H9 (cell line): ENCODE measurements around the gene LPCAT1. TPM values are rescaled to one million over a fixed set of nuclear protein-coding genes. Genes with fewer than 3 reads are reported as not detected.

Source experiments
- DNase-seq: peaks from one replicate; pipeline ENCODE4 v3.0.0-alpha.2; 2017
- H2AFZ ChIP-seq: one replicate; pipeline ENCODE4 v1.6.1; 2013; ENCODE audit warnings: mild to moderate bottlenecking, low read length, control low read depth, moderate library complexity
- H2AK5ac ChIP-seq: 2 replicates; pipeline ENCODE4 v1.6.1; 2013; ENCODE audit warnings: low read length, control low read depth, mixed read lengths; ENCODE audit not compliant: insufficient read length
- H2BK120ac ChIP-seq: one replicate; pipeline ENCODE4 v1.6.1; 2013; ENCODE audit warnings: low read depth, mild to moderate bottlenecking, low read length, control low read depth, inconsistent platforms; ENCODE audit not compliant: poor library complexity, severe bottlenecking
- H2BK12ac ChIP-seq: 2 replicates; pipeline ENCODE4 v1.6.1; 2013; ENCODE audit warnings: low read length, control low read depth, mixed read lengths, low read depth; ENCODE audit not compliant: insufficient read length
- H2BK15ac ChIP-seq: 2 replicates; pipeline ENCODE4 v1.6.1; 2013; ENCODE audit warnings: low read depth, low read length, control low read depth
- H2BK20ac ChIP-seq: one replicate; pipeline ENCODE4 v1.6.1; 2013; ENCODE audit warnings: low read depth, mild to moderate bottlenecking, low read length, control low read depth, inconsistent platforms; ENCODE audit not compliant: poor library complexity, severe bottlenecking
- H2BK5ac ChIP-seq: 2 replicates; pipeline ENCODE4 v1.6.1; 2013; ENCODE audit warnings: low read length, control low read depth, mixed read lengths; ENCODE audit not compliant: insufficient read length
- H3K14ac ChIP-seq: 2 replicates; pipeline ENCODE4 v1.6.1; 2013; ENCODE audit warnings: low read length, control low read depth; ENCODE audit not compliant: insufficient read depth
- H3K18ac ChIP-seq: 2 replicates; pipeline ENCODE4 v1.6.1; 2013; ENCODE audit warnings: low read depth, mild to moderate bottlenecking, mixed read lengths, low read length, control low read depth; ENCODE audit not compliant: insufficient read length
- H3K23ac ChIP-seq: 2 replicates; pipeline ENCODE4 v1.6.1; 2013; ENCODE audit warnings: low read length, control low read depth, mixed read lengths, low read depth; ENCODE audit not compliant: insufficient read length
- H3K23me2 ChIP-seq: 2 replicates; pipeline ENCODE4 v1.6.1; 2013; ENCODE audit warnings: low read depth, mild to moderate bottlenecking, mixed read lengths, low read length, control low read depth; ENCODE audit not compliant: insufficient read length, poor library complexity, severe bottlenecking
- H3K27ac ChIP-seq: 2 replicates; pipeline ENCODE4 v1.5.1; 2013; ENCODE audit warnings: low read length, control low read depth, mixed read lengths, low read depth; ENCODE audit not compliant: insufficient read length
- H3K27me3 ChIP-seq: 2 replicates; pipeline ENCODE4 v1.6.1; 2013; ENCODE audit warnings: low read length, control low read depth, inconsistent platforms; ENCODE audit not compliant: insufficient read depth
- H3K4ac ChIP-seq: 2 replicates; pipeline ENCODE4 v1.6.1; 2013; ENCODE audit warnings: low read depth, mild to moderate bottlenecking, control low read depth, inconsistent platforms, low read length, moderate library complexity
- H3K4me1 ChIP-seq: 2 replicates; pipeline ENCODE4 v1.6.1; 2013; ENCODE audit warnings: low read length, control low read depth, inconsistent platforms; ENCODE audit not compliant: insufficient read depth
- H3K4me2 ChIP-seq: 2 replicates; pipeline ENCODE4 v1.6.1; 2013; ENCODE audit warnings: low read length, control low read depth, mixed read lengths; ENCODE audit not compliant: insufficient read length, insufficient read depth
- H3K56ac ChIP-seq: 2 replicates; pipeline ENCODE4 v1.6.1; 2013; ENCODE audit warnings: low read depth, mild to moderate bottlenecking, mixed read lengths, low read length, control low read depth; ENCODE audit not compliant: insufficient read length
- H3K79me1 ChIP-seq: 2 replicates; pipeline ENCODE4 v1.6.1; 2013; ENCODE audit warnings: low read depth, mild to moderate bottlenecking, moderate library complexity, low read length, control low read depth, inconsistent platforms; ENCODE audit not compliant: insufficient read depth, poor library complexity, severe bottlenecking
- H3K79me2 ChIP-seq: 2 replicates; pipeline ENCODE4 v1.6.1; 2013; ENCODE audit warnings: low read length, control low read depth, inconsistent platforms; ENCODE audit not compliant: insufficient read depth
- H3K9ac ChIP-seq: 2 replicates; pipeline ENCODE4 v1.6.1; 2013; ENCODE audit warnings: low read length, control low read depth, mixed read lengths; ENCODE audit not compliant: insufficient read length; ENCODE audit errors: extremely low read depth
- H3K9me3 ChIP-seq: one replicate; pipeline ENCODE4 v1.6.1; 2013; ENCODE audit warnings: low read depth, low read length, inconsistent platforms; ENCODE audit not compliant: control insufficient read depth
- H3T11ph ChIP-seq: one replicate; pipeline ENCODE4 v1.6.1; 2013; ENCODE audit warnings: mild to moderate bottlenecking, low read length, control low read depth, inconsistent platforms
- H4K20me1 ChIP-seq: one replicate; pipeline ENCODE4 v1.6.1; 2013; ENCODE audit not compliant: control insufficient read depth, insufficient read length, insufficient read depth
- H4K5ac ChIP-seq: 2 replicates; pipeline ENCODE4 v1.6.1; 2013; ENCODE audit warnings: low read depth, mild to moderate bottlenecking, mixed read lengths, low read length, control low read depth; ENCODE audit not compliant: insufficient read length
- H4K8ac ChIP-seq: replicated peaks from 2 replicates; pipeline ENCODE4 v1.6.1; 2013; ENCODE audit warnings: low read length, control low read depth, mixed read lengths, low read depth; ENCODE audit not compliant: insufficient read length
- H4K91ac ChIP-seq: 2 replicates; pipeline ENCODE4 v1.6.1; 2013; ENCODE audit warnings: low read depth, mild to moderate bottlenecking, moderate library complexity, mixed read lengths, low read length, control low read depth; ENCODE audit not compliant: insufficient read length
- H3K27ac Mint-ChIP-seq, 3 experiments: 2 replicates in 2 of 3; 3 replicates in 1 of 3; pipeline ENCODE4 v1.8.0; 2020 to 2021; ENCODE audit warnings: mixed read lengths in 3 of 3, mild to moderate bottlenecking in 1 of 3, moderate library complexity in 1 of 3
- H3K27me3 Mint-ChIP-seq: 2 replicates; pipeline ENCODE4 v1.8.0; 2021; ENCODE audit warnings: low read depth, mild to moderate bottlenecking, moderate library complexity, mixed read lengths
- H3K36me3 Mint-ChIP-seq, 3 experiments: 2 replicates in 2 of 3; 3 replicates in 1 of 3; pipeline ENCODE4 v1.8.0; 2020 to 2021; ENCODE audit warnings: low read depth in 3 of 3, mixed read lengths in 3 of 3; ENCODE audit not compliant: insufficient read depth in 1 of 3
- H3K4me1 Mint-ChIP-seq, 2 experiments: 2 replicates each; pipeline ENCODE4 v1.8.0; 2020; ENCODE audit warnings: mixed read lengths in 2 of 2
- H3K4me3 Mint-ChIP-seq, 2 experiments: 2 replicates in 1 of 2; 3 replicates in 1 of 2; pipeline ENCODE4 v1.8.0; 2020 to 2021; ENCODE audit warnings: mild to moderate bottlenecking in 2 of 2, mixed read lengths in 2 of 2, moderate library complexity in 1 of 2
- H3K9me3 Mint-ChIP-seq, 2 experiments: 2 replicates in 1 of 2; 3 replicates in 1 of 2; pipeline ENCODE4 v1.8.0; 2020; ENCODE audit warnings: mild to moderate bottlenecking in 2 of 2, mixed read lengths in 2 of 2, moderate library complexity in 1 of 2
- WGBS: extraction: QIAGEN DNeasy Blood & Tissue Kit; methylation state at CpG from one replicate; pipeline ENCODE4 v1.1.7; 2013; ENCODE audit warnings: missing lambda C conversion rate, low lambda C conversion rate, mixed read lengths; ENCODE audit not compliant: insufficient read length; ENCODE audit errors: extremely low coverage; 5-methylcytosine and 5-hydroxymethylcytosine counted together
- total RNA-seq: library from RNA; stranded (reverse); gene quantifications from 2 replicates; pipeline ENCODE4 v1.2.1, GENCODE V29; 2021
- TF ChIP-seq, protein P1 (sequence below): fragments of 200-600 bp; sonication (generic); conservative IDR thresholded peaks from 3 replicates; pipeline ENCODE4 v1.8.0; 2021; ENCODE audit warnings: antibody characterized with exemption, mild to moderate bottlenecking

Gene LPCAT1
- total RNA-seq, 1 experiment from 2014 or later = 231 TPM

DNA sequence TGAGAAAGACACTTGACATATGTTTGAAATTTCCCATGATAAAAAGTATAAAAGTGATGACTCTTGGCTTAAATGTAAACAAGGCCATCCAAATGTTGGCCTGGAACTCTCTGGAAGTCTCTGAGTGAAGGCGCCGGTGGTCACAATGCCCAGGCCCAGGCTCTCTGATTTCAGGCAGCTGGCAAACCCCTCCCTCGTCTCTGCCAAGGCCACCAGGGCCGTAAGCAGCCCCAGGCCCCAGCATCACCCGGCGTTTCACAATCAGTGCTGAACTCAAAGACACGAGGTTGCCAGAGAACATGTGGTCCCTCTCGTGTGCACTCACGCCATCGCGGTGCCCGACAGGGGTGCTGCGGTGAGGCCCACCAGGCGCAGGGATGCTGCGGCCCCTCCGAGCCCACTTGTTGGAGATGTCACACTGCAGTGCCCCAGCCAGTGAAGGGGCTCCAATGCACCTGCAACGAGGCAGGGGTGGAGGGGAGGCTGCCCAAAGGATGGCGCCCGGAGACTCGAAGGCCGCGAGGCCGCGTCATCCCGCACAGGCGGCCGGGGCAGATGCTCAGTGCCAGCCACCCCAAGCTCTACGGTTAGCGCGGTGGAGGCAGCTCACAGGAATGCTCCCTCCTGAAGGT, 15.0 kb downstream of the LPCAT1 start:
- Histone ChIP-seq H4K20me1 (peaks cover 6% of the 10 kb centered on the region), H4K5ac (no peak overlapping the region), H3K4me2 (no peak overlapping the region), H2BK120ac (no peak overlapping the region), H3K18ac (no peak overlapping the region), H2AK5ac (no peak overlapping the region), H2BK15ac (no peak overlapping the region), H3K23me2 (no peaks in the 10 kb centered on the region), H3K79me2 (peaks cover 77% of the 10 kb centered on the region; the same call in 1 of the 2 replicates), H2BK12ac (no peak overlapping the region), H4K91ac (no peak overlapping the region), H3K79me1 (peaks cover 10% of the 10 kb centered on the region), H3K9ac (no peak overlapping the region), H2BK20ac (no peak overlapping the region), H3K4me1 (peaks cover 12% of the 10 kb centered on the region), H3T11ph (no peak overlapping the region), H3K27ac (no peak overlapping the region), H3K56ac (no peak overlapping the region), H4K8ac (no peak overlapping the region), H3K14ac (no peak overlapping the region; the same call in 1 of the 2 replicates), H3K9me3 (no peaks in the 10 kb centered on the region), H3K23ac (no peak overlapping the region), H2BK5ac (no peak overlapping the region), H3K4ac (no peak overlapping the region), H3K27me3 (no peaks in the 10 kb centered on the region), H2AFZ (no peak overlapping the region)
- H3K36me3 Mint-ChIP-seq = peaks cover 31 to 62% (median 51%) of the 10 kb centered on the region in 3 experiments
- H3K27ac Mint-ChIP-seq = peak overlapping the region in 1 of 3 experiments; percentile 95; a peak in 1 of 7 replicates
- TF ChIP-seq, protein P1, sequence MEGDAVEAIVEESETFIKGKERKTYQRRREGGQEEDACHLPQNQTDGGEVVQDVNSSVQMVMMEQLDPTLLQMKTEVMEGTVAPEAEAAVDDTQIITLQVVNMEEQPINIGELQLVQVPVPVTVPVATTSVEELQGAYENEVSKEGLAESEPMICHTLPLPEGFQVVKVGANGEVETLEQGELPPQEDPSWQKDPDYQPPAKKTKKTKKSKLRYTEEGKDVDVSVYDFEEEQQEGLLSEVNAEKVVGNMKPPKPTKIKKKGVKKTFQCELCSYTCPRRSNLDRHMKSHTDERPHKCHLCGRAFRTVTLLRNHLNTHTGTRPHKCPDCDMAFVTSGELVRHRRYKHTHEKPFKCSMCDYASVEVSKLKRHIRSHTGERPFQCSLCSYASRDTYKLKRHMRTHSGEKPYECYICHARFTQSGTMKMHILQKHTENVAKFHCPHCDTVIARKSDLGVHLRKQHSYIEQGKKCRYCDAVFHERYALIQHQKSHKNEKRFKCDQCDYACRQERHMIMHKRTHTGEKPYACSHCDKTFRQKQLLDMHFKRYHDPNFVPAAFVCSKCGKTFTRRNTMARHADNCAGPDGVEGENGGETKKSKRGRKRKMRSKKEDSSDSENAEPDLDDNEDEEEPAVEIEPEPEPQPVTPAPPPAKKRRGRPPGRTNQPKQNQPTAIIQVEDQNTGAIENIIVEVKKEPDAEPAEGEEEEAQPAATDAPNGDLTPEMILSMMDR = no peak
- no CpG with 5 or more reads among the region's 30 CpGs for WGBS
- no peaks in the 10 kb centered on the region for H3K27me3 Mint-ChIP-seq
- H3K4me1 Mint-ChIP-seq = peaks cover 63 to 68% of the 10 kb centered on the region in 2 experiments
- peak; percentile 20 for DNase-seq
- no peak overlapping the region for H3K4me3 Mint-ChIP-seq
- no peaks in the 10 kb centered on the region; a peak in 1 of 5 replicates for H3K9me3 Mint-ChIP-seq
